ENCODE results near the gene CYP2F1.
"Not testable (repeated sequence)": the region's sequence is repeated elsewhere in the genome, so short reads cannot be mapped to it uniquely, and the experiment has no call there.

The CYP2F1 gene

DNA sequence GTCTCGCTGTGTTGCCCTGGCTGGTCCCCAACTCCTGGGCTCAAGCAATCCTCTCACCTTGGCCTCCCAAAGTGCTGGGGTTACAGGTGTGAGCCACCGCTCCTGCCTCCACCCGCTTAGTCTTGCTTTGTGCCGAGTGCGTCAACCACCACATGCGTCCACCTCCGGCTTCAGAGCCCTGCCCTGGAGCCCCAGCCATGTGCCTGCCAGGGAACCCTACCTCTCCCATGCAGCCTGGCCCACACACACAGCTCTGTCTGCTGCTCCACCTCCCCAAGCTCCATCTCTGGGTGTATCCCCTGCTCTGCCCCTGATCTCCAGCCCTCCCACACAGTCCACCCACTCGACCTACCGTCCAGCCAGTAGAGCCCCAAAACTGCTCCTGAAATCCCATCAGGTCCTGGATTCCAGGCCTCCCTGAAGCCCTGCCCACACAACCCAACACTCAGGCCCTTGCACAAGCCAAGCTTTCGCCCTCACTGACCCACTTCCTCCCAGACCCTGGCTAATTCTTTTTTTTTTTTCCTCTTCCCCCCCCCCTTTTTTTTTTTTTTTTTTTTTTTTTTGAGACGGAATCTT is 9.6 kb downstream of the CYP2F1 start:
- in situ Hi-C loops (cut with MboI; ENCODE audit: low sequenced_read_pairs): no loop called here

DNA sequence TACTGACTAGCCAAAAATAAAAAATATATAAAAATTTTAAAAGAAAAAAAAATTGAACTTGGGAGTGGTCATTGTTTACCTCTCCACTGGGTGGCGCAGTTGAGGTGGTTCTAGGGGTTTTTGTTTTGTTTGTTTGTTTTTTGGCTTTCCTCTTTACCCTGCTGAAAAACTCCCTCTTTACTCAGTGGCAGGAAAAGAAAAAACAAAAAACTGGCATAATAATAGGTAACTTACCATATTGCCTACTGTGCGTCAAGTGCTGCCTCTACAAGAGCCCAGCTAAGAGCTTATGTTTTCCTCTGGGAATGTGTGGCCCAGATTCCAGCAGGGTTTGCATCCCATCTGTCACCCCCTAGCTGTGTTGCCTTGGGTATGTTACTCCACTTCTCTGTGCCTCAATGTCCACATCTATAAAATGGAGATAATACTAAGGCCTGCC is 12.6 kb downstream of the CYP2F1 start:
- in situ Hi-C loops (cut with MboI; ENCODE audit: low sequenced_read_pairs): loop anchor here (25.0 kb wide), 1 partner anchor 464 kb away; no protein-coding TSS in a partner anchor

DNA sequence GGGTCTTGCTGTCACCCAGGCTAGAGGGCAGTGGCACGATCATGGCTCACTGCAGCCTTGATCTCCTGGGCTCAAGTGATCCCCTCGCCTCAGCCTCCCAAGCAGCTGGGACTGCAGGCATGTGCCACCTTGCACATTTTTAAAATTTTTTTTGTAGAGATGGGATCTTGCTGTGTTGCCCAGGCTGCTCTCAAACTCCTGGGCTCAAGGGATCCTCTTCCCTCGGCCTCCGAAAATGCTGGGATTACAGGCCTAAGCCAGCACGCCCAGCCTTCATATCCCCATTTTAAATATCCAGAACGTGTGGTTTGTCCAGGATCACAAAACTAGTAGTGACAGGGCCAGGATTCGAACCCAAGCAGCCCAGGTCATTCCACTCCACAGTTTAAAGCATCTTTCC is 13.1 kb downstream of the CYP2F1 start:
- in situ Hi-C loops (cut with MboI; ENCODE audit: low sequenced_read_pairs): loop anchor here (25.0 kb wide), 1 partner anchor 465 kb away; no protein-coding TSS in a partner anchor

DNA sequence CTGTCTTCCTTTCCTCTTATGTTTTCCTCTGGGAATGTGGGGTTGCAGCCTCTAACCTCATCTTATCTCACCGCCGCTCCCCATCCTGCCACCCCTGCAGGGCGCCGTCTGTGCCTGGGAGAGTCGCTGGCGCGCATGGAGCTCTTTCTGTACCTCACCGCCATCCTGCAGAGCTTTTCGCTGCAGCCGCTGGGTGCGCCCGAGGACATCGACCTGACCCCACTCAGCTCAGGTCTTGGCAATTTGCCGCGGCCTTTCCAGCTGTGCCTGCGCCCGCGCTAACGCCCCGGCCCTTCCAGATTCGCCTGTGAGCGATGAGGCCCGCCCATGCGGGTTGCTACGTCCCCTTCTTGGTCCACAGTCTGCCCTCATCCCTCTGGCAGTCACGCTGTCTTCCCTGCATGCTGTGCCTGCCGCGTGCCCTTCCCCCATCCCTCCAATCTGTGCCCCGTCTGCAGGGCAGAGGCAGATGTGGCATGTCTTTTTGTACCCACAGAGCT is 13.6 kb downstream of the CYP2F1 start:
- in situ Hi-C loops (cut with MboI; ENCODE audit: low sequenced_read_pairs): loop anchor here (25.0 kb wide), 1 partner anchor 466 kb away; no protein-coding TSS in a partner anchor

DNA sequence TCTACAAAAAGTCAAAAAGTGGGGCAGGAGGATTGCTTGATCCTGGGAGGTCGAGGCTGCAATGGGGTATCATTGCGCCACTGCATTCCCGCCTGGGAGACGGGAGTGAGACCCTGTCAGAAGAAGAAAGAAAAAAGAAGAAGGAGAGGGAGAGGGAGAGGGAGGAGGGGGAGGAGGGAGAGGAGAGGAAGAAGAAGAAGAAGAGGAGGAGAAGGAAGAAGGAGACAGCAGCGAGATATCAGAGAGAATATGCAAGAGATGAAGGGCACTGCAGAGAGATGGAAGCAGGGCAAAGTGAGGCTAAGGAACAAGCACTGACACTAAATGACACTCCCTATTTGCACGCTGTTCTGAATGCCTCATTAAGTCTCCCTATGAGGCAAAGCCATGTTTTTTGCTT is 14.5 kb downstream of the CYP2F1 start:
- in situ Hi-C loops (cut with MboI; ENCODE audit: low sequenced_read_pairs): loop anchor here (25.0 kb wide), 1 partner anchor 466 kb away; no protein-coding TSS in a partner anchor

DNA sequence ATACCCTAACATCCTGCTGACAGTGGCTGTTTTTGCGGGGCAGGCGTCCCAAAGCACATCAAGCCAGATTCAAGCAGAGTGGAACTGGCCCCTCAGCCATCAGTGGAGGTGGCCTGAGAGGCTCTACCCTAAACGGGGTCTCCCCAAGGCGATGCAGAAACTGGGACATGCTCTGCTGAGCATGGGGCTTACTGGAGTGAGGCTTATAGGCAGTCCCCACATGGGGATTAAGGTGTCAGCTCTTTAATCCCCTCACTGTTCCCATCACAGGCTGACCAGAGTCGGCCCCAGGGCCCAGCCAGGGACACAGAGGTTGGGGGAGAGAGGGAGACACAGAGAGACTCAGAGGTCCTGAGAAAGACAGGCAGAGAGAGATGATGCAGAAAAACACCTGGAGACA is 17.0 kb downstream of the CYP2F1 start:
- in situ Hi-C loops (cut with MboI; ENCODE audit: low sequenced_read_pairs): loop anchor here (25.0 kb wide), 1 partner anchor 469 kb away; no protein-coding TSS in a partner anchor

DNA sequence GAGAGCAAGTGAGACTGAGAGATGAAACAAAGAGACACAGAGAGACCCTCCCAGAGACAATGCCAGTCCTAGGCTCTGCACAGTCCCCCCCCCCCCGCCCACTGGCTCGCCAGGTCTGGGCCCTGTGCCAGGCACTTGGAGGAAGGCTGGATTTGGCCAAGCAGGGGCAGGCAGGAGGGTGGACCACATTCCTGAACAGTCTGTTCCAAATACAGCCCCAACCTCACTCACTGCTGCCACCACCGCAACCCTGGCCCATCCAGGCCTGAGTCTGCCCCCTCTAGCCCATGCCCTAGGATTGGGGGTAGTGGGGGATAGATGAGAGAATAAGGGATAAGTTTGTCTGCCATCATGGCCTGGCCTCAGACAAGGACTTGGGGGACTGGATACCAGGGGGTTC is 19.0 kb downstream of the CYP2F1 start:
- in situ Hi-C loops (cut with MboI; ENCODE audit: low sequenced_read_pairs): loop anchor here (25.0 kb wide), 1 partner anchor 471 kb away; no protein-coding TSS in a partner anchor

DNA sequence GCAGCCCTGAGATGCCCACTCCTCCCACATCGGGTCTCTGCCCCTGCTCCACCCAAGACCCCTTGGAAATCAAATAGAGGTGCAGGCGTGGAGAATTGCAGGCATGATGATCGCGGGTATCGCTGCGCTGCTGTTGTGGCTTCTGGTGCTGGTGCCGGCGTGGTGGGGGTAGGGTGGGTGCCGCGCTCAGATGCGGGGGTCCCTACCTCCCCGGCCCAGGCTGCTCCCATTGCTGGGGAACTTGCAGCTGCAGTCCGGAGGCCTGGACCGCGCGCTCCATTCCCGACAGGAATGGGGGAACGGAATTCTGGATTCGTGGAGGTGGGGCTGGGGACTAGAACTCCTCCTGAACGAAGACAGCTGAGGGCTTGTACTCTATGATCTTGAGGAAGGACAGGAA is 20.4 kb downstream of the CYP2F1 start:
- in situ Hi-C loops (cut with MboI; ENCODE audit: low sequenced_read_pairs): loop anchor here (25.0 kb wide), 1 partner anchor 472 kb away; no protein-coding TSS in a partner anchor

DNA sequence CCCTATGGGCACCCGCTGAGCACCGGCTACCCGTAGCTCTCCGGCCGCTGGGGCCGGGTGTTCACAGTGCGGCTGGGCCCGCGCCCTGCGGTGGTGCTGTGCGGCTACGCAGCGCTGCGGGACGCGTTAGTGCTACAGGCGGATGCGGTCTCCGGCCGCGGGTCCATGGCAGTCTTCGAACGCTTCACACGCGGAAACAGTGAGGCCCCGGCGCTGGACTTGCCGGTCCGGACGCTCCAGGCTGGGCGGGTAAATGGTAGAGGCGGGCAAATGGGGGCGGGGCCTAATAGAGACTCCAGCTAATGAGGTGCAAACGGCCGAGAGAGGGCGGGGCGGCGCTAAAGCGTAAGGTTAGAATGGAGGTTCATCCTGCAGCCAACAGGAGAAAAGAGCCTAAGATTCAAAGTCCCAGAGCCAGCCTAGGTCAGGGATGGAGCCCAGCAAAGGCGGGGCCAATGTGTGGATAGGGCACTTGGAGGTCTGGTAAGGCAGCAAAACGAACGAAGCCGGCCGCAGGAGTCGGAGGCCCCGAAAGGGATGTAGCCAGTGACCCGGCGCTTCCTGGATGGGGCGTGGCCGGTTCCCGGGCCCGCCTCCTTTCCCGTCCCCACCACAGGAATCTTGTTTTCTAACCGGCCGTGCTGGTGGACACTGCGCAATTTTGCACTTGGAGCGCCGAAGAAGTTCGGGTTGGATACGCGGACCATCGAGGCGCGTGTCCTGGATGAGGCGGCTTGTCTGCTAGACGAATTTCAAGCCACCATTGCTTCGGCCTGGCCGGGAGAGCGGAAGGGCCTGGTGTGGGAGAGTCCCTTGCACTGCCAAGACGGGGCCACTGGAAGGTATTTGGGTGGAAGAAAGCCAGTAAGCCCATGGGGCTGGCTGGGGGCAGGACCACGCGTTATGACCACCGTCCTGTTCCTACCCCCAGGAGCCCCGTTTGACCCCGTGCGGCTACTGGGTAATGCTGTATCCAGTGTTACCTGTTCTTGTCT is 21.5 kb downstream of the CYP2F1 start:
- in situ Hi-C loops (cut with MboI; ENCODE audit: low sequenced_read_pairs): loop anchor here (25.0 kb wide), 1 partner anchor 473 kb away; no protein-coding TSS in a partner anchor

DNA sequence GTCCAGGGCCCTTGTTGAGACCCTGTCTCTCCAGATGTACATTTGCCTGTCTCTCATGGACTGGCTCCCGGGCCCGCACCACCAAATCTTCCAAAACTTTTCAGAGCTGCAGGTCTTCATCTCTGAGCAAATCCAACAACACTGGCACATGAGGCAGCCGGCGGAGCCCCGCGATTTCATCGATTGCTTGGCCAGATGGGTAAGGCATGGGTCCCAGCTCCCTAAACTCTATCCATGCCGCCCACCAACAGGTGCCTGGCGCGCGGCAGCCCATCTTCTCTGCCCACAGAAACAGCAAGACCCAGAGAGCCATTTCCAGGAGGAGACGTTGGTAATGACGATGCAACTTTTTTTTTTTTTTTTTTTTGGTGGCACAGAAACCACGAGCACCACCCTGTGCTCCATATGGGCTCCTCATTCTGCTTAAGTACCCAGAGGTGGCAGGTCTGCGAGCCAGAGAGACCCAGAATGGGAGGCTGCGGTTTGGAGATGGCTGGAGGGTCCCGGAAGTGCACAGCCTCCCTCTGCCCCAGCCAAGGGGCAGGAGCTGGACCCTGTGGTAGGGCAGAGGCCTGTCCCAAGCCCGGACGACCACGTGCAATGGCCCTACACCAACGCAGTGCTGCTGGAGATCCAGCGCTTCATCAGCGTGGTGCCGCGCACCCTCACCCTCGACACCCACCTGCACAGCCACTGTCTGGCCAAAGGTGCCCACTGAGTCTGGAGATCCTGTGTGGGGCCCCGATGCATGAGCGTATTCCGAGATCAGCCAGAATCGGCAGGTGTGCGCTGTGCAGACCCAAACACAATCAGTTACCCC is 22.6 kb downstream of the CYP2F1 start:
- in situ Hi-C loops (cut with MboI; ENCODE audit: low sequenced_read_pairs): loop anchor here (25.0 kb wide), 1 partner anchor 475 kb away; no protein-coding TSS in a partner anchor

DNA sequence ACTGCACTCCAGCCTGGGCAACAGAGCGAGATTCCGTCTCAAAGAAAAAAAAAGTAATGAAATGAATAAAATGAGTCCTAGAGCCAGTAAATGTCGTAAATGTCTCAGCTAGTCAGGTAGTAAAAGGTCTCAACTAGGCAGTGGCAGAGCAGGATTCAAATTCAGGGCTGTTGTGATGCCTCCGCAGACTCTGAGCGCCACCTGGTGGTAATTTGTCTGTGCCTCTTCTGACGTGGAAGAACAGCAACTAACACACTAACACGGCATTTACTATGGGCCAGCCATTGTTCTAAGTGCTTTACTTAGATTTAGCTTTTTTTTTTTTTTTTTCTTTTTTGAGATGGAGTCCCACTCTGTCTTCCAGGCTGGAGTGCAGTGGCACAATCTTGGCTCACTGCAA is 30.2 kb downstream of the CYP2F1 start:
- in situ Hi-C loops (cut with MboI; ENCODE audit: low sequenced_read_pairs): loop anchor here (25.0 kb wide), 1 partner anchor 482 kb away; no protein-coding TSS in a partner anchor

DNA sequence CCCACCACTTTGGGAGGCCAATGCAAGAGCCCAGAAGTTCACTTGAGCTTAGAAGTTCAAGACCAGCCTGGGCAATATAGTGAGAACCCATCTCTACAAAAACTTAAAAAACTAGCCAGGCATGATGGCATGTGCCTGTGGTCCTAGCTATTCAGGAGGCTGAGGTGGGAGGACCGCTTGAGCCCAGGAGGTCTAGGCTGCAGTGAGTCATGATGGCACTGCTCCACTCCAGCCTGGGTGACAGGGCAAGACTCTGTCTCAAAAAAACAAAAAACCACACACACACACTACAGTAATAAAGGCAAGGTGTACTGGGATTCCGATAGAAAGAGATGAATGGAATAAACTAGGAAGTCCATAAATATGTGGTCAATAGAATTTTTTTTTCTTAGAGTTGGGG is 35.6 kb downstream of the CYP2F1 start:
- in situ Hi-C loops (cut with MboI; ENCODE audit: low sequenced_read_pairs): loop anchor here (25.0 kb wide), 1 partner anchor 488 kb away; no protein-coding TSS in a partner anchor

DNA sequence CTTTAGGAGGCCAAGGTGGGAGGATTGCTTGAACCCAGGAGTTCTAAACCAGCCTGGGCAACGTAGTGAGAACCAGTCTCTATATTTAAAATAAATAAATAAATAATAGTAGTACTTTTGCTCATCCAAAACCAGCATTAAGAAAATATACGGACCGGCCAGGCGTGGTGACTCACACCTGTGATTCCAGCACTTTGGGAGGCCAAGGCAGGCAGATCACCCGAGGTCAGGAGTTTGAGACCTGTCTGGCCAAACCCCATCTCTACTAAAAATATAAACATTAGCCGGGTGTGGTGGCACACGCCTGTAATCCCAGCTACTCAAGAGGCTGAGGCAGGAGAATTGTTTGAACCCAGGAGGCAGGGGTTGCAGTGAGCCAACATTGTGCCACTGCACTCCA is 36.8 kb downstream of the CYP2F1 start:
- in situ Hi-C loops (cut with MboI; ENCODE audit: low sequenced_read_pairs): not testable (repeated sequence)

DNA sequence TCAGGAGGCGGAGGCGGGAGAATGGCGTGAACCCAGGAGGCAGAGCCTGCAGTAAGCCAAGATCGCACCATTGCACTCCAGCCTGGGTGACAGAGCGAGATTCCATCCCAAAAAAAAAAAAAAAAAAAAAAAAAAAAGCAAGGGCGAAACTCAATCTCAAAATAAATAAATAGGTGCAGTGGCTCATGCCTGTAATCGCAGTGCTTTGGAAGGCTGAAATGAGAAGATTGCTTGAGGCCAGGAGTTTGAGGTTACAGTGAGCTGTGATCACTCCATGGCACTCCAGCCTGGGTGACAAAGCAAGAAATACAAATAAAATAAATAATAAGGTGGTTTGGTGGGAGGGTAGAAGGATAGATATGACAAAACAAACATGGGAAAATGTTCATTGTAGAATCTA is 39.8 kb downstream of the CYP2F1 start:
- in situ Hi-C loops (cut with MboI; ENCODE audit: low sequenced_read_pairs): no loop called here

DNA sequence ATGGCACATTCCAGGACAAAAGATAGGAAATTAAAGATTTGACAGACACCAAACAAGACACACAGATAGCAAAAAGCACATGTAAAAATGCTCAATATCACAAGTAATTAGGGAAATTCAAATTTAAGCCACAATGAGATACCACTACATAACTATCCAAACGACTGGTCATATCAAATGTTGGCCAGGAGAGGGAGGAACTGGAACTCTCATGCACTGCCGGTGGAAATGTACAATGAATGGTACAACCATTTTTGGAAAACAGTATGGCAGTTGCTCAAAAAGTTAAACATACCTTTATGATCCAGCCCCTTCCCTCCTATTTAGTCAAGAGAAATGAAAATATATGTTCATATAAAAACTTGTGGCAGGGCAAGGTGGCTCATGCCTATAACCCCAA is 42.0 kb downstream of the CYP2F1 start:
- in situ Hi-C loops (cut with MboI; ENCODE audit: low sequenced_read_pairs): no loop called here

DNA sequence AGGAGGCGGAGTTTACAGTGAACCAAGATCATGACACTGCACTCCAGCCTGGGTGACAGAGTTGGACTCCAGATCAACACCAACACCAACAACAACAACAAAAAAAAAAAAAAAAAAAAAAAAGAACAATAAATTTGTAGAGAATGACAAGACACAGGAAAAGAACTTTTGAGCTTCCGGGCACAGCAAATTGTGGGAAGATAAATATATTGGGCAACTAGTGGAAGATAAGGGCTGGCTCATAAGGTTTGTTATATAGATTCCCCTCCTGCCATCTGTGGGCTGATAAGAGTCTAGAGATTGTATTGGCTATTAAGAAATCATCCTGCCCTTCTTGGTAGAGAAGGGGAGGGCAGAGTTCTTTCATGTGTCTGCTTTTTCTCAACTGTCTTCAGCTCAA is 45.6 kb downstream of the CYP2F1 start:
- in situ Hi-C loops (cut with MboI; ENCODE audit: low sequenced_read_pairs): no loop called here

DNA sequence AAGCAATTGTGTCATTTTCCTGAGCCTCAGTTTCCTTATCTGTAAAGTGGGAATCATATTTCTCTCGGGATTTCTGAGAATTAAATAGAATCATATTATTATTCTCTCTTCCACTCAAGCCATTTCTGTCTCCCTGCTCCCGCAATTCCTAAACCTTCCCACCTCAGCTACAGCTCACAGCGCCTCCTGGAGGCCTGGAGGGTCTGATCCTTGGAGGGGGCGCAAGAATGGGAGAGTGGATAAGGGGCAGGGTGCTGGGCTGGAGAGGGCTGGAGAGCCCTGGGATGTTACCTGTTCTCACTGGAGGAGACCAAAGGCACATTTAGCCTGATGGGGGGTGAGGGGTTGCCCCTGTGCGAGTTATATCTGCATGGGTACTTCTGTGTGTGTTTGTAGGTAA is 47.7 kb downstream of the CYP2F1 start:
- in situ Hi-C loops (cut with MboI; ENCODE audit: low sequenced_read_pairs): no loop called here

DNA sequence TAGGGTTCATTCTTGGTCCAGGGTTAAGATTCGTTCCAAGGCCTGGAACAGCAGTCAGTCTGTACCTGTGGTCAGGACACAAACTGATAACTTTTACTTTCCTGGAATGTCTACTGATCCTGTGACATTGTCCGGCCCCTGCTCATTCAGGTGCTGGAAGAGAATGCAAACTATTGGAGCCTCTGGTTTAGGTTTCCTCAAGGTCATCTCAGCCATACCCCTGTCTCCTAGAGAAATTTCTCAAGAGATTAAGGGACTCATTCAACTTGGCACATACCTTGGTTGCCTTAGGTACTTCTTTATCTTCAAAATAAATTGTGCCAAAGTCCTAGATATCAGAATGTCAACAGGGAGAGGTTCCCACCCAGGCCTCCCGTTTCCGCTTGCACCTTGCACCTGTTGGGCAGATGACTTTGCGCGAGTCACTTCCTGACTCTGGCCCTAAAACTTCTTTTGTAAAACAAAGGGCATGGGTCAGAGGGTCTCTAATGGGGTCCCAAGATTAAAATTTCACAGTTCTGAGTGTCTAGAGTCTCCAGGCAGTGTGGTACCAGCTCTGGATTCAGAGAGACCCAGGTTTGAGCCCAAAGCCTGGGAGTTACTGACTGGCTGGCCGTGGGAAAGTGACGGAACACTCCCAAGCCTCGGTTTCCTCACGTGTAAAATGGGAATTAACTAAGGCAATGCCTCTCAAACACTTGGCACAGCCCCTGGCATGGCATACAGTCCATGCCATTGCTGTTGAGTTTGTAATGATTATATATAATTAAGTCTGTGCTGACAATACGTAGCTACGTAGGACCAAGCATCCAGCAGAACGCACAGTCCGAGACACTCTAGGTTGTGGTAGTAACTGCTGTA is 52.9 kb downstream of the CYP2F1 start:
- in situ Hi-C loops (cut with MboI; ENCODE audit: low sequenced_read_pairs): no loop called here
